Measurements from ENCODE around the gene MSI2. TPM values are rescaled to one million over a fixed set of nuclear protein-coding genes. Genes with fewer than 3 reads are reported as not detected.
A peak's percentile ranks its signal among the peaks of the same experiment; 100 is the strongest.

The MSI2 gene
- total RNA-seq, 1 donor, result 23.2 TPM

DNA sequence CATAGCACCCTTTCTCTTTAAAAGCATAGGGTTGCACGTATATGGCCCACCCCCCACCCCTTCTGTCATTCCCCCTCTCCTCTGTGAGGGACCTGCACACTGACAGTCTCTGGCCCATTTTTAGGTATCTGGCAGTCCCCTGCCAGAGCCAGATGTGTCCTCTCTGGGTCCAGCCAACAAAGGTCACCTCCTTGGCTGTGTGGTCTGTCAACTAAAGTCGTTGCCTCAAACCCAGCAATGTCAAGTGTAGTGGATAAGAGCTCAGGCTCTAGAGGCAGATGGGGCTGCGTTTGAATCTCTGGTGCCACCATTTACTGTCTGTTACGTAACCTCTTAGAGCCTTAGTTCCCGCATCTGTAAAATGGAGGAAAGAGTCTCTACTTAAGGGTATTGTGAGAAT, 211.5 kb downstream of the MSI2 start:
- TF ChIP-seq, protein P1, sequence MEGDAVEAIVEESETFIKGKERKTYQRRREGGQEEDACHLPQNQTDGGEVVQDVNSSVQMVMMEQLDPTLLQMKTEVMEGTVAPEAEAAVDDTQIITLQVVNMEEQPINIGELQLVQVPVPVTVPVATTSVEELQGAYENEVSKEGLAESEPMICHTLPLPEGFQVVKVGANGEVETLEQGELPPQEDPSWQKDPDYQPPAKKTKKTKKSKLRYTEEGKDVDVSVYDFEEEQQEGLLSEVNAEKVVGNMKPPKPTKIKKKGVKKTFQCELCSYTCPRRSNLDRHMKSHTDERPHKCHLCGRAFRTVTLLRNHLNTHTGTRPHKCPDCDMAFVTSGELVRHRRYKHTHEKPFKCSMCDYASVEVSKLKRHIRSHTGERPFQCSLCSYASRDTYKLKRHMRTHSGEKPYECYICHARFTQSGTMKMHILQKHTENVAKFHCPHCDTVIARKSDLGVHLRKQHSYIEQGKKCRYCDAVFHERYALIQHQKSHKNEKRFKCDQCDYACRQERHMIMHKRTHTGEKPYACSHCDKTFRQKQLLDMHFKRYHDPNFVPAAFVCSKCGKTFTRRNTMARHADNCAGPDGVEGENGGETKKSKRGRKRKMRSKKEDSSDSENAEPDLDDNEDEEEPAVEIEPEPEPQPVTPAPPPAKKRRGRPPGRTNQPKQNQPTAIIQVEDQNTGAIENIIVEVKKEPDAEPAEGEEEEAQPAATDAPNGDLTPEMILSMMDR (IDR thresholded peaks at IDR 0.05; ENCODE audit: extremely low read depth, low read depth, low read length), result no peak
- H3K27me3 ChIP-seq (ENCODE audit: insufficient read depth, low read length), result no peaks in the 10 kb centered on the region
- no peak overlapping the region for H3K27ac ChIP-seq (ENCODE audit: low read depth, low read length)
- no peaks in the 10 kb centered on the region for H3K36me3 ChIP-seq (ENCODE audit: insufficient read depth, low read length)
- peaks cover 10% of the 10 kb centered on the region for H3K4me1 ChIP-seq (ENCODE audit: insufficient read depth, low read length)
- H2AFZ ChIP-seq (ENCODE audit: low read length), result no peak overlapping the region
- H3K4me2 ChIP-seq (ENCODE audit: insufficient read depth, low read length), result no peak overlapping the region
- H3K4me3 ChIP-seq (ENCODE audit: insufficient read depth, low read length), result no peak overlapping the region
- peak; percentile 27 for DNase-seq (ENCODE audit: insufficient read length, low spot score, missing footprints)
- H4K20me1 ChIP-seq (ENCODE audit: insufficient read depth, low read length), result no peaks in the 10 kb centered on the region
- H3K9me3 ChIP-seq (ENCODE audit: low read depth, low read length), result no peaks in the 10 kb centered on the region
- H3K79me2 ChIP-seq (ENCODE audit: insufficient read depth, low read length), result no peaks in the 10 kb centered on the region

DNA sequence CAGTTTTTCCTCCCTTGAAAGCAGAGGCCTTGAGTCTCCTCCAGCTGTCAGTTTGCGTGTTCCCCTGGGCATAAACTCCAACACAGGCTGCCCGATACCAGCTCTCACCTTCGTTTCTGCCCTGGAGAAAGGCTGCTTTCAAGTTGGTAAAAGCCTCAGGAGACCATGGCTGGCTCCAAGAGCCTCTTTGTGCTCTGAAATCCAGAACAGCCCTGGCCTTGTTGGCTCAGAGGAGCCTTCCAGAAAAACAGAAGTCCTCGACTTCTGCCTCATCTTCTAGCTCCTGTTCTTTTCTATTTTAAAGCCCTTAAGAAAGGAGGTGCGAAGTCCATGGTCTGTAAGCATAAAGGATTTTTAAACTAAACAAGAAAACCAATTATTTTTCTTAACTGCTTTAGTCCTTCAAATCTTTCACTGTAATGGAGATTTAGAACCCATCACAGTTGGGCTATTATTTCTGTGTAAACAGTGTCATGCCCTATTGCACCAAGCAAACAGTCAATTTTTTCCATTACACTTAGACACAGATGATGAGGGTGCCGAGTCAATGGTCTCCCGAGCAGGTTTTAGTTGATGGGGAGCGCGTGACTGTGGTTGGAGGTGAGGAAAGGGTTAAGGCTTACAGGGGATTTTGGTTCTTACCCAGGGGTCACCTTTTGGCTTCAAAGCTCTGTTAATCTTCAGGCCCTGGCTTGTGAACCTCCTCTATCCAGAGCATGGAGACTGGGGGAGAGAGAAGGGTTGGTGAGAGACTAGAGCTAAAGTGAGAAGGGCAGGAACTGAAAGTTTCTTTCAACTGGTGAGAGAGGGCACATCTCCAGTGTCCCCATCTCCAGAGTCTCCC, 212.8 kb downstream of the MSI2 start:
- Histone ChIP-seq H3K4me2 (ENCODE audit: insufficient read depth, low read length) (no peak overlapping the region), H3K27me3 (ENCODE audit: insufficient read depth, low read length) (peaks cover 3% of the 10 kb centered on the region), H3K79me2 (ENCODE audit: insufficient read depth, low read length) (no peaks in the 10 kb centered on the region), H3K9me3 (ENCODE audit: low read depth, low read length) (no peaks in the 10 kb centered on the region), H3K4me3 (ENCODE audit: insufficient read depth, low read length) (no peak overlapping the region), H3K36me3 (ENCODE audit: insufficient read depth, low read length) (no peaks in the 10 kb centered on the region), H4K20me1 (ENCODE audit: insufficient read depth, low read length) (no peaks in the 10 kb centered on the region), H3K4me1 (ENCODE audit: insufficient read depth, low read length) (peaks cover 7% of the 10 kb centered on the region), H3K27ac (ENCODE audit: low read depth, low read length) (no peak overlapping the region), H2AFZ (ENCODE audit: low read length) (no peak overlapping the region)
- TF ChIP-seq, protein P1 (IDR thresholded peaks at IDR 0.05; ENCODE audit: extremely low read depth, low read depth, low read length), result no peak
- DNase-seq (ENCODE audit: insufficient read length, low spot score, missing footprints), result peak; percentile 54

DNA sequence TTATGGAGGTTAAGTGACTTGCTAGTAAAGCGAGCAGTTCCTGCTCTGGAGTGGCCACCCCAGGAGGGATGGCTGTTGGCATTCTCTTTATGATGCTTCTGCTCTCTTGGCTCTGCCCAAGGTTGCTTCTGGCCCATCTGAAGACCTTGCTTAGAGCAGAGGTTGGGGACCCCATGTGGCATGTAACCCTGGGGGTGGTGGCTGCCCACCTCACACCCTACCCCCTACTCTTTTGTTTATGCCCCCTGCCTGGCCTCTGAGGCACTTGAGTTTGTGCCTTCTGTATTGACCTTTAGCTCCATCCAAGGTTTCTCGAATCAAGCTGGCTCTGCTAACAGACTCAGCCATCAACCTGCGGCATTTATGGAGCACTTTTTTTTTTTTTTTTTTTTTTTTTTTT, 214.6 kb downstream of the MSI2 start:
- Histone ChIP-seq H2AFZ (ENCODE audit: low read length) (no peak overlapping the region), H3K27me3 (ENCODE audit: insufficient read depth, low read length) (peaks cover 3% of the 10 kb centered on the region), H4K20me1 (ENCODE audit: insufficient read depth, low read length) (no peaks in the 10 kb centered on the region), H3K36me3 (ENCODE audit: insufficient read depth, low read length) (no peaks in the 10 kb centered on the region), H3K79me2 (ENCODE audit: insufficient read depth, low read length) (no peaks in the 10 kb centered on the region), H3K4me3 (ENCODE audit: insufficient read depth, low read length) (no peak overlapping the region), H3K9me3 (ENCODE audit: low read depth, low read length) (no peaks in the 10 kb centered on the region), H3K4me2 (ENCODE audit: insufficient read depth, low read length) (no peak overlapping the region), H3K4me1 (ENCODE audit: insufficient read depth, low read length) (peaks cover 8% of the 10 kb centered on the region), H3K27ac (ENCODE audit: low read depth, low read length) (no peak overlapping the region)
- DNase-seq (ENCODE audit: insufficient read length, low spot score, missing footprints), result peak; percentile 34
- TF ChIP-seq, protein P1 (IDR thresholded peaks at IDR 0.05; ENCODE audit: extremely low read depth, low read depth, low read length), result no peak

DNA sequence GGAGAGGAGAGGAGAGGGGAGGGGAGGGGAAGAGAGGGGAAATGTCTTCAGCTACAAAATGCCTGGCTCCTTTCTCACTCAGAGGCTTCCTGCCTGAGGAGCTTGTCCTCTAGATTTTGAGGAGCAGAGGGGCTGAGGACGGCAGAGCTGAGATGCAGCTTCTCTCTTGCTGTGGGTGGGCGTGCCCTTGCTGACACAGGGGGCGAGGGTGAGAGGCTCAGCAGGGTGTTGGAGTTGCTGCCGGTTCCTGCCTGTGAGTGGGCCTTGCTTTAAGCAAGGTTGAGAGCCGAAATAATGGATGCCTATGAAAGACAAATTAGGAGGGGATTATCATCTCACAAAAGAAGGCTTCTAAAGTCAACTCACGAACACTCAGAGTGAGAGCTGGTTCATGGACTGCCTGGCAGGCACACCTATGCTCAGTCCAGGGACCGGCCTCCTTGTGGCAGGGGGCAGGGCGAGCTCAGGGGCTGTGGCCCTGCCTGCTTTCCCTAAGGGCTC, 215.6 kb downstream of the MSI2 start:
- H3K79me2 ChIP-seq (ENCODE audit: insufficient read depth, low read length), result no peaks in the 10 kb centered on the region
- TF ChIP-seq, protein P1 (IDR thresholded peaks at IDR 0.05; ENCODE audit: extremely low read depth, low read depth, low read length), result no peak
- no peak overlapping the region for H3K27ac ChIP-seq (ENCODE audit: low read depth, low read length)

More for the DNA sequence above, 215.6 kb downstream of the MSI2 start:
- no peak overlapping the region for H3K4me3 ChIP-seq (ENCODE audit: insufficient read depth, low read length)
- H3K4me2 ChIP-seq (ENCODE audit: insufficient read depth, low read length), result no peak overlapping the region
- no peaks in the 10 kb centered on the region for H3K9me3 ChIP-seq (ENCODE audit: low read depth, low read length)
- H3K27me3 ChIP-seq (ENCODE audit: insufficient read depth, low read length), result peaks cover 3% of the 10 kb centered on the region
- DNase-seq (ENCODE audit: insufficient read length, low spot score, missing footprints), result no peak
- no peaks in the 10 kb centered on the region for H4K20me1 ChIP-seq (ENCODE audit: insufficient read depth, low read length)
- H3K4me1 ChIP-seq (ENCODE audit: insufficient read depth, low read length), result peaks cover 8% of the 10 kb centered on the region
- no peaks in the 10 kb centered on the region for H3K36me3 ChIP-seq (ENCODE audit: insufficient read depth, low read length)
- no peak overlapping the region for H2AFZ ChIP-seq (ENCODE audit: low read length)
